HG03457 (cell line): ENCODE data around the gene INVS.
"Not testable (repeated sequence)": the region's sequence is repeated elsewhere in the genome, so short reads cannot be mapped to it uniquely, and the experiment has no call there.

Experiments used
- ATAC-seq: cut with Tn5 transposase; IDR thresholded peaks from one replicate; pipeline ENCODE4 v1.9.1; 2021; ENCODE audit warnings: moderate number of reproducible peaks; ENCODE audit not compliant: unreplicated experiment

Gene INVS

GRCh38 chr9:100082782-100083181 lies 16.3 kb upstream of the INVS start:
- no peak for ATAC-seq

- peak; percentile 38 for ATAC-seq
Measured at GRCh38 chr9:100083448-100084127, 15.5 kb upstream of the INVS start.

- ATAC-seq = peak; percentile 35
Measured at GRCh38 chr9:100084128-100084453, 15.0 kb upstream of the INVS start.

GRCh38 chr9:100084734-100085133 lies 14.3 kb upstream of the INVS start:
- peak; percentile 74 for ATAC-seq

DNA sequence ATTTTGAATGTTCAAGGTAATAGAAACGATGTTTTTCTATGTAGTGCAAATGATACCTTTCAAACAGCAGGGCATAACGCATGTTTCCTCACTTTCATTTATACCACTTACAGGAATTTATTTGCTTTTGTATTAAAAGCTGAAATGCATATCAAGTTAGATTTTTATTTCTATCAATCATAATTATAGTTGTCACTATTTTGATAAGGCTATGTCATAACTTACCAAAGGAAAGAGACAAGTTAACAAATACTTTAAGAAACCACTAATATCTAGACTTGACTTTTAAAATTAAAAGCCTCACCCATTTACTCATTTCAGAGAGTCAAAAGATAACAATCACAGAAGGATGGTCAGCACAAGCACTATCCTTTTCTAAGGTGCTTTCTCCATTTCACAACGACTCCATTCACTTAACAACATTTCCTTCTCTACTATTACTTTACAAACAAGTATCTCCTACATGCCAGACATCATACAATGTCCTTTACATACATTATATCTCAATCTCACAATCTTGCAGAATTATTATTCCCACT lies 12.9 kb upstream of the INVS start:
- no peak for ATAC-seq

GRCh38 chr9:100087218-100087617 lies 11.8 kb upstream of the INVS start:
- ATAC-seq = no peak

DNA sequence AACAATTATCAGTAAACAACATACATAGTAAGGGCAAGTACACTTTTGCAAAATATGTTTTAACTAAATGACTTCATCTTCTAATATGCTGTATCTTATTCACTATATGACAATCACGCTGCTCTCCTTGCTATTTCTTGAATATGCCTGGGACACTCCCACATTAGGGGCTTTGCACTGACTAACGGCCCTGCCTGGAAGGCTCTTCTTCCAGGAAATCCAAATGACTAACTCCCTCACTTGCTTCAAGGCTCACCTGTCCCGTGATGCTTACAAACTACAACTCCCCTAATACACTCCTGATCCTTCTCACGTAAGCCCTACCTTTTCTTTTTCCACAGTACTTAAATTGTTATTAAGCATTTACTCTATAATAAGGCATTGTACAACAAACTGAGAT lies 10.8 kb upstream of the INVS start:
- ATAC-seq = no peak

- ATAC-seq = no peak
Measured at GRCh38 chr9:100090880-100091279, 8.2 kb upstream of the INVS start.

- ATAC-seq = no peak
Measured at GRCh38 chr9:100091650-100092049, 7.4 kb upstream of the INVS start.

GRCh38 chr9:100092066-100092465 lies 7.0 kb upstream of the INVS start:
- no peak for ATAC-seq

DNA sequence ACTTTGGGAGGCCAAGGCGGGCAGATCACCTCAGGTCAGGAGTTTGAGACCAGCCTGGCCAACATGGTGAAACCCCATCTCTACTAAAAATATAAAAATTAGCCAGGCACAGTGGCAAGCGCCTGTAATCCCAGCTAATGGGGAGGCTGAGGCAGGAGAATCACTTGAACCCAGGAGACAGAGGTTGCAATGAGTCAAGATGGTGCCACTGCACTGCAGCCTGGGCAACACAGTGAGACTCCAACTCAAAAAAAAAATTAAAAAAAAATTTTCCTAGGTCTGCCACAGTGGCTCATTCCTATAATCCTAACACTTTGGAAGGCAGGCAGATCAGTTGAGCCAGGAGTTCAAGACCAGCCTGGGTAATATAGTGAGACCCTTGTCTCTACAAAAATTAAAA lies 4.6 kb upstream of the INVS start:
- not testable (repeated sequence) for ATAC-seq

GRCh38 chr9:100096378-100096916 lies 2.6 kb upstream of the INVS start:
- no peak for ATAC-seq

- peak; percentile 5 for ATAC-seq
Measured at GRCh38 chr9:100098046-100098886, 777 bp upstream of the INVS start.

- no peak for ATAC-seq
Measured at GRCh38 chr9:100099722-100100042, 639 bp downstream of the INVS start.

DNA sequence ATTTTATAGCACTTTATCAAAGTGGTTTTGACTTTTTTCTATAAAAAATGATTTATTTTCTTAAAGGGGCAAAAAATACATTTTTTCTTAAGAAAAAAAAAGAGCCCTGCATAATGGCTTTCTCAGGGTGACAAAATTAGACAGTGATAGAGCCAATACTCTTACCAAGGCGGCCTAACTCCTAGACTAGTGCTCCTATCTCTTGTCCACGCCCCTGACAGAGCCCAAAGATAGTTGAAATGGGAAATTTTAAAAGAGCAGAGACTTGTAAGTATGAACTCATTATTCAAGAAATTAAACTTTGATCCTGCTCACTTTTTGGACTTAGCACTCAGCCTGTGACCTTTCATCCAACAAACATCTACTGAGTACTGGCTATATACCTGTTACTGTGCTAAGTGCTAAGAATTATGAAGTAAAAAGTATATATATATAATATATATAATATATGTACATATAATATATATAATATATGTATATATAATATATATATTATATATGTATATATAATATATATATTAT lies 1.2 kb downstream of the INVS start:
- no peak for ATAC-seq

GRCh38 chr9:100101608-100102007 lies 2.6 kb downstream of the INVS start:
- no peak for ATAC-seq

DNA sequence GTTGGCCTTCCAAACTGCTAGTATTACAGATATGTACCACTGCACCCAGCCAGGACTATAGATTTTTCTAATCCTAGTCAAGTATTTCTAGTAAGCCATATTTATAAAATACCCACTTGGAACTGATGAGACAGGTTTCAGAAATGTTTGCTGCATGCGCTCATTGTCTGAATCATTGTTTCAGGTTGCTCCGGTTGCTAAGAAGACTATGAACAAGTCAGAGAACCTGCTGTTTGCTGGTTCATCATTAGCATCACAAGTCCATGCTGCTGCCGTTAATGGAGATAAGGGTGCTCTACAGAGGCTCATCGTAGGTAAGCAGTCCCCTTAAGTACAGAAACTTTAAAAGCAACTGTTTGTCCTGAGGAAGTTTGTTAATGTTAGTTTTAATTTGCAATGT lies 5.3 kb downstream of the INVS start:
- no peak for ATAC-seq

- ATAC-seq = no peak
Measured at GRCh38 chr9:100105861-100106260, 6.8 kb downstream of the INVS start.

DNA sequence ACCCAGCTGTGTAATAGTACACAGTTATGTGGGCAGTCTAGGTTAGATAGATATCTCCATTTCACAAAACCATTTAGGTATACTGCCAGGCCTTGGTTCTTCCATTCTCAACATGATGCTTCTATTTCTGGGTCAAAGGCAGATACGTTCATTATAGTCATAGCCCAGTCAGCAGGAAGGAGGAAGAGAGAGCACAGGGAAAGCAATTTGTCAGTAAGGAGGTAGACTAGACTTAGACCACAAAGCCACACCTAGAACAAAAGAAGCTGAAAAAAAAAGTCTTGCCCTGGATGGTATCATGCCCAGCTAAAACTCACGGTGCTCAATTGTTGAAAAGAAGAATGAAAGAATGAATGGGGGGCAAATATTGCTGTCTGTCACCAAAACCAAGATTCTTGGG lies 7.6 kb downstream of the INVS start:
- no peak for ATAC-seq

GRCh38 chr9:100108559-100108958 lies 9.5 kb downstream of the INVS start:
- ATAC-seq = no peak

DNA sequence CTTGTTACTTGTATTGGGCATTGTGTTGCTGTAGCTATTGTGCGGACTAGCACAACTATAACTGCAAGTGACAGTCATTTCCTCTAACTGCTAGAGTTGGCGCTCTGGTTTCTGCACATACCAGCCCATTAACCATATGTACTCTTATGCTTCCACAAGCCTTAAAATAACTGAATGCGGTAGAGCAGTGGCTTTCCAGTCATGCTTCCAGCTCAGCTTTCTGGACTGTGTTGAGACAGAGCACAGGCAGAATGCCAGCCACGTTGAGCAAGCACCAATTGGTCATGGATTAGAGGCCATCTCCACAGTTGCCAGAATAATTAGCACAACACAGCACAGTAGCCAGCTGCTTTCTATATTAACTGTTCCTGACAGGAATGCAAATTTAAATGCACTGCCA lies 12.2 kb downstream of the INVS start:
- ATAC-seq = no peak
